Body of pancreas (tissue), 4 donors: ENCODE data around the gene CUTA.

Source experiments
- POLR2A ChIP-seq, 3 donors: fragments of 450-650 bp; IDR thresholded peaks; one replicate each; pipeline ENCODE4 v1.6.1; 2016; ENCODE audit warnings: antibody characterized with exemption in 3 of 3, mild to moderate bottlenecking in 2 of 3
- TF ChIP-seq, protein P1 (sequence below), 7 experiments: fragments of 450-650 bp in 4 of 7; fragments of 200-600 bp in 3 of 7; sonication (generic) in 3 of 7; IDR thresholded peaks; one replicate each; pipeline ENCODE4 v1.5.1; 2016 to 2019; ENCODE audit warnings: antibody characterized with exemption in 7 of 7

DNA sequence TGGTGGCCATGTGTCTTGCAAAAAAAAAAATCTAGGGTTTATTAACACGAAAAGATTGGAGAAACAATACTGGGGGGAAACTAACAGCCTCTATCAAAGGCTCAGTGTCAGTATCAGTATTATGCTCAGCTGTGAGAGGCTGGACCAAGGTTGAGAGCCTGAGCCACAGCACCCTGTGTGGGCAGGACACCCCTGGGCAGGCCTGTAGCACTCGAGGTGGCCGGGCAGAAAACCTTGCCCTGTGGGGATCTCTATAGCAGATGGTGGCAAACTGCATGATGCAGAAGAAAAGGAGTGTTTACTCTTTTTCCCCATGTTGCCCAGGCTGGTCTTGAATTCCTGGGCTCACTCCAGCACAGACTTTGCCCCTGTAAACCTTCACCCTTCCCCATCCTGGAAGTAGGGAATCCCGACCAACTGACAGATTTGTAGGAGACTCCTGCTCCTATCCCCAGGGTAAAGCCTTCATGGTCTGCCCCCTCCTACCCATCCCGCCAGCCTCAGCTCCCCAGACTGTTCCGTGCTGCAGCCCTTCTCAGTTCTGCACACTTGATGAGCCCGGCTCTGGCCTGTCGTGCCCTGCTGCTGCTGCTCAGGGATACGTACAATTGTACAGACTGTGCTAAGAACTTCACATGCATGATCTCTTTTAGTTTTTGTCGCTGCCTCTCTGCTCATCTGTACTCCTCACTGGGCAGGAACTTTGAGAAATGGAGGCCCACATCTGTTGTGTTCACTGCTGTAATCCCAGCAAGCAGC lies 34.3 kb downstream of the CUTA start:
- TF ChIP-seq, protein P1, sequence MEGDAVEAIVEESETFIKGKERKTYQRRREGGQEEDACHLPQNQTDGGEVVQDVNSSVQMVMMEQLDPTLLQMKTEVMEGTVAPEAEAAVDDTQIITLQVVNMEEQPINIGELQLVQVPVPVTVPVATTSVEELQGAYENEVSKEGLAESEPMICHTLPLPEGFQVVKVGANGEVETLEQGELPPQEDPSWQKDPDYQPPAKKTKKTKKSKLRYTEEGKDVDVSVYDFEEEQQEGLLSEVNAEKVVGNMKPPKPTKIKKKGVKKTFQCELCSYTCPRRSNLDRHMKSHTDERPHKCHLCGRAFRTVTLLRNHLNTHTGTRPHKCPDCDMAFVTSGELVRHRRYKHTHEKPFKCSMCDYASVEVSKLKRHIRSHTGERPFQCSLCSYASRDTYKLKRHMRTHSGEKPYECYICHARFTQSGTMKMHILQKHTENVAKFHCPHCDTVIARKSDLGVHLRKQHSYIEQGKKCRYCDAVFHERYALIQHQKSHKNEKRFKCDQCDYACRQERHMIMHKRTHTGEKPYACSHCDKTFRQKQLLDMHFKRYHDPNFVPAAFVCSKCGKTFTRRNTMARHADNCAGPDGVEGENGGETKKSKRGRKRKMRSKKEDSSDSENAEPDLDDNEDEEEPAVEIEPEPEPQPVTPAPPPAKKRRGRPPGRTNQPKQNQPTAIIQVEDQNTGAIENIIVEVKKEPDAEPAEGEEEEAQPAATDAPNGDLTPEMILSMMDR (IDR thresholded peaks at IDR 0.05) = no peak
- no peak for TF ChIP-seq POLR2A (IDR thresholded peaks at IDR 0.05)
